PC-9 (cell line): Measurements from ENCODE around the gene RHOJ. TPM values are rescaled to one million over a fixed set of nuclear protein-coding genes. Genes with fewer than 3 reads are reported as not detected.

ENCODE experiments used
- BruUV-seq: library from RNA; stranded (reverse); fragments of 400-500 nt; replicated peaks from 2 replicates; lab custom pipeline; 2021; lab: Mats Ljungman, UMichigan
- CTCF ChIA-PET: fragments of 300-600 bp; sonication (Branson Sonifier 250); formaldehyde crosslinking; loops from one replicate; lab custom pipeline; 2022; ENCODE audit warnings: antibody characterized with exemption; lab: Charles Lee
- POLR2A ChIA-PET: fragments of 300-600 bp; sonication (Branson Sonifier 250); formaldehyde crosslinking; loops from one replicate; lab custom pipeline; 2022; ENCODE audit warnings: antibody characterized with exemption; ENCODE audit not compliant: unreplicated experiment; lab: Charles Lee
- DNase-seq, 2 experiments: peaks; one replicate each; pipeline versions ENCODE4 v3.0.0 to v3.0.0-alpha.2; 2015 to 2022; ENCODE audit warnings: mixed read lengths in 1 of 2
- H2AFZ ChIP-seq: fragments of 200-600 bp; sonication (generic); 2 replicates; pipeline ENCODE4 v1.8.1; 2017; ENCODE audit warnings: antibody characterized with exemption
- H3F3A ChIP-seq: fragments of 200-600 bp; sonication (generic); 2 replicates; pipeline ENCODE4 v1.8.1; 2017; ENCODE audit warnings: antibody characterized with exemption, mild to moderate bottlenecking, low read depth; ENCODE audit not compliant: insufficient read depth
- H3K27ac ChIP-seq: fragments of 200-600 bp; sonication (generic); 2 replicates; pipeline ENCODE4 v1.6.1; 2016; ENCODE audit warnings: mixed run types
- H3K27me3 ChIP-seq: fragments of 200-600 bp; sonication (generic); 2 replicates; pipeline ENCODE4 v1.6.1; 2016; ENCODE audit warnings: low read depth, mixed run types; ENCODE audit not compliant: insufficient read depth
- H3K36me3 ChIP-seq: fragments of 200-600 bp; sonication (generic); 2 replicates; pipeline ENCODE4 v1.6.1; 2016; ENCODE audit warnings: low read depth, mixed run types
- H3K4me1 ChIP-seq: fragments of 200-600 bp; sonication (generic); replicated peaks from 2 replicates; pipeline ENCODE4 v1.6.1; 2016; ENCODE audit warnings: mixed run types; ENCODE audit not compliant: insufficient read depth
- H3K4me2 ChIP-seq: fragments of 200-600 bp; sonication (generic); 2 replicates; pipeline ENCODE4 v1.6.1; 2017; ENCODE audit warnings: mixed run types
- H3K4me3 ChIP-seq: fragments of 200-600 bp; sonication (generic); 2 replicates; pipeline ENCODE4 v1.6.1; 2016; ENCODE audit warnings: mixed run types
- H3K79me2 ChIP-seq: fragments of 200-600 bp; sonication (generic); 2 replicates; pipeline ENCODE4 v1.6.1; 2017; ENCODE audit warnings: low read depth, mixed run types
- H3K9me2 ChIP-seq: fragments of 200-600 bp; sonication (generic); 2 replicates; pipeline ENCODE4 v1.8.1; 2017; ENCODE audit warnings: mild to moderate bottlenecking; ENCODE audit not compliant: insufficient read depth
- H3K9me3 ChIP-seq: fragments of 200-600 bp; sonication (generic); 2 replicates; pipeline ENCODE4 v1.8.1; 2016; ENCODE audit warnings: low read depth; ENCODE audit not compliant: insufficient read depth
- H4K20me1 ChIP-seq: fragments of 200-600 bp; sonication (generic); 2 replicates; pipeline ENCODE4 v1.8.1; 2017; ENCODE audit not compliant: insufficient read depth
- EZH2 ChIP-seq: fragments of 200-600 bp; sonication (generic); IDR thresholded peaks from 2 replicates; pipeline ENCODE4 v1.8.0; 2017; ENCODE audit warnings: antibody characterized with exemption, low read depth
- intact Hi-C: fragments of 100-400 bp; cut with micrococcal nuclease; formaldehyde crosslinking; loops from one replicate; pipeline ENCODE4 v1.10.0; 2022; ENCODE audit not compliant: unreplicated experiment
- total RNA-seq: library from RNA; stranded (reverse); gene quantifications from 2 replicates; pipeline ENCODE4 v1.2.3, GENCODE V29; 2021
- TF ChIP-seq, protein P1 (sequence below): fragments of 200-600 bp; sonication (generic); conservative IDR thresholded peaks from 2 replicates; pipeline ENCODE4 v1.6.1; 2017; ENCODE audit warnings: mixed run types, antibody characterized with exemption, mild to moderate bottlenecking, moderate library complexity

Gene RHOJ
- total RNA-seq, 1 experiment from 2014 or later = not detected

GRCh38 chr14:63249092-63249491 lies 44.8 kb downstream of the RHOJ start:
- H3K36me3 ChIP-seq = no peaks in the 10 kb centered on the region
- intact Hi-C loops = no loop called here
- no peaks in the 10 kb centered on the region for H3K27me3 ChIP-seq
- H3K4me1 ChIP-seq = no peaks in the 10 kb centered on the region
- no peak overlapping the region for H2AFZ ChIP-seq
- TF ChIP-seq EZH2 = no peak
- TF ChIP-seq, protein P1, sequence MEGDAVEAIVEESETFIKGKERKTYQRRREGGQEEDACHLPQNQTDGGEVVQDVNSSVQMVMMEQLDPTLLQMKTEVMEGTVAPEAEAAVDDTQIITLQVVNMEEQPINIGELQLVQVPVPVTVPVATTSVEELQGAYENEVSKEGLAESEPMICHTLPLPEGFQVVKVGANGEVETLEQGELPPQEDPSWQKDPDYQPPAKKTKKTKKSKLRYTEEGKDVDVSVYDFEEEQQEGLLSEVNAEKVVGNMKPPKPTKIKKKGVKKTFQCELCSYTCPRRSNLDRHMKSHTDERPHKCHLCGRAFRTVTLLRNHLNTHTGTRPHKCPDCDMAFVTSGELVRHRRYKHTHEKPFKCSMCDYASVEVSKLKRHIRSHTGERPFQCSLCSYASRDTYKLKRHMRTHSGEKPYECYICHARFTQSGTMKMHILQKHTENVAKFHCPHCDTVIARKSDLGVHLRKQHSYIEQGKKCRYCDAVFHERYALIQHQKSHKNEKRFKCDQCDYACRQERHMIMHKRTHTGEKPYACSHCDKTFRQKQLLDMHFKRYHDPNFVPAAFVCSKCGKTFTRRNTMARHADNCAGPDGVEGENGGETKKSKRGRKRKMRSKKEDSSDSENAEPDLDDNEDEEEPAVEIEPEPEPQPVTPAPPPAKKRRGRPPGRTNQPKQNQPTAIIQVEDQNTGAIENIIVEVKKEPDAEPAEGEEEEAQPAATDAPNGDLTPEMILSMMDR = no peak
- H3K27ac ChIP-seq = no peak overlapping the region
- POLR2A ChIA-PET = no interaction called here
- no peak overlapping the region for H3K4me2 ChIP-seq
- H3F3A ChIP-seq = no peaks in the 10 kb centered on the region
- no peaks in the 10 kb centered on the region for H3K79me2 ChIP-seq
- no peak overlapping the region for H3K4me3 ChIP-seq
- CTCF ChIA-PET = interaction anchor here (0.6 kb wide), 1 partner anchor 30 kb away, joined by 3 read pairs; no protein-coding TSS in a partner anchor
- no peaks in the 10 kb centered on the region for H3K9me3 ChIP-seq
- no peak for DNase-seq
- BruUV-seq = no TSS peak
- H4K20me1 ChIP-seq = no peaks in the 10 kb centered on the region
- H3K9me2 ChIP-seq = no peaks in the 10 kb centered on the region

GRCh38 chr14:63257299-63257698 lies 53.1 kb downstream of the RHOJ start:
- TF ChIP-seq EZH2 = no peak
- TF ChIP-seq, protein P1 = no peak
- H4K20me1 ChIP-seq = no peaks in the 10 kb centered on the region
- H3K9me3 ChIP-seq = no peaks in the 10 kb centered on the region
- ChIA-PET POLR2A (no interaction called here), CTCF (no interaction called here)
- H3K36me3 ChIP-seq = no peaks in the 10 kb centered on the region
- H3K9me2 ChIP-seq = no peaks in the 10 kb centered on the region
- H3K79me2 ChIP-seq = no peaks in the 10 kb centered on the region
- no peaks in the 10 kb centered on the region for H3K27me3 ChIP-seq
- H3K4me3 ChIP-seq = no peak overlapping the region
- H3K4me2 ChIP-seq = no peak overlapping the region
- H2AFZ ChIP-seq = no peak overlapping the region
- no peak for DNase-seq
- H3K27ac ChIP-seq = no peak overlapping the region
- H3F3A ChIP-seq = no peaks in the 10 kb centered on the region
- intact Hi-C loops = no loop called here
- H3K4me1 ChIP-seq = no peaks in the 10 kb centered on the region
- no TSS peak for BruUV-seq

DNA sequence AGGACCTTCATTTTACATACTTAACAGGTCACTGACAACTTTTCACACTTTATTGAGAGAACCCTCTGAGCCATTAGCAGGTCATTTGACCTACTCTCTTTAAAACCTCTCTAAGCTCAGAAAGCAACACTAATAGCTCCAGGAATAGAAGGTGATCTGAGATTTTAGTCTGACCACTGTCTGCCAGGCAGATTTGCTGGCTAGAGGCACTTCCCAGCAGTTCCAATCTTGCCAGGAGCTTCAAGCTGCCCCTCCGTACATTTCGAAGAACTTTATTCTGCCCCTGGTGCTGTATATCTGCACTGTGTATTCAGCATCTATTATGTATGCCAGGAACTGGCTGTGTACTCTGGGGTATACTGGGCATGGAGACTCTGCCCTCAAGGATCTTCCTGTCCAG lies 58.2 kb downstream of the RHOJ start:
- no TSS peak for BruUV-seq
- intact Hi-C loops = no loop called here

More for the DNA sequence above, 58.2 kb downstream of the RHOJ start:
- ChIA-PET CTCF (interaction anchor here (0.6 kb wide), 1 partner anchor 1148 kb away, joined by 4 read pairs; no protein-coding TSS in a partner anchor), POLR2A (no interaction called here)
- no peaks in the 10 kb centered on the region for H3K79me2 ChIP-seq
- H3K4me2 ChIP-seq = no peak overlapping the region
- H3K4me1 ChIP-seq = no peaks in the 10 kb centered on the region
- no peaks in the 10 kb centered on the region for H3K27me3 ChIP-seq
- no peaks in the 10 kb centered on the region for H3K36me3 ChIP-seq
- H4K20me1 ChIP-seq = no peaks in the 10 kb centered on the region
- H3K9me3 ChIP-seq = no peaks in the 10 kb centered on the region
- no peaks in the 10 kb centered on the region for H3K9me2 ChIP-seq
- H3K27ac ChIP-seq = no peak overlapping the region
- no peak overlapping the region for H3K4me3 ChIP-seq
- no peak overlapping the region for H2AFZ ChIP-seq
- DNase-seq = no peak
- no peaks in the 10 kb centered on the region for H3F3A ChIP-seq
- TF ChIP-seq, protein P1 = no peak
- TF ChIP-seq EZH2 = no peak
